Suprapubic skin (tissue), 4 donors: ENCODE measurements around the gene SEPTIN11.

ENCODE experiments used
- CTCF ChIP-seq, 2 donors: fragments of 200-600 bp in 1 of 2; fragments of 450-650 bp in 1 of 2; sonication (generic) in 1 of 2; IDR thresholded peaks; one replicate each; pipeline ENCODE4 v1.5.1; 2016 to 2019; ENCODE audit warnings: antibody characterized with exemption in 2 of 2, mild to moderate bottlenecking in 1 of 2, moderate library complexity in 1 of 2
- EP300 ChIP-seq: sonication (generic); formaldehyde crosslinking; IDR thresholded peaks from one replicate; pipeline ENCODE4 v1.6.1; 2017; ENCODE audit warnings: antibody characterized with exemption
- POLR2A ChIP-seq, 2 donors: fragments of 450-650 bp; IDR thresholded peaks; one replicate each; pipeline ENCODE4 v1.6.1; 2017; ENCODE audit warnings: antibody characterized with exemption in 2 of 2, mild to moderate bottlenecking in 2 of 2, moderate library complexity in 2 of 2
- POLR2AphosphoS5 ChIP-seq, 3 donors: sonication (generic); formaldehyde crosslinking; IDR thresholded peaks; one replicate each; pipeline ENCODE4 v1.6.1; 2017; ENCODE audit warnings: antibody characterized with exemption in 3 of 3

GRCh38 chr4:76902233-76902890 is 47.2 kb upstream of the SEPTIN11 start:
- TF ChIP-seq POLR2A (IDR thresholded peaks at IDR 0.05) (no peak), CTCF (IDR thresholded peaks at IDR 0.05) (no peak), POLR2AphosphoS5 (IDR thresholded peaks at IDR 0.05) (no peak), EP300 (no peak)
